ENCODE measurements around the gene MVB12A. TPM values are rescaled to one million over a fixed set of nuclear protein-coding genes. Genes with fewer than 3 reads are reported as not detected.

Gene MVB12A
- total and polyA plus RNA-seq, 2 experiments from 2014 or later, result 49.6 to 68.3 TPM

- Histone ChIP-seq H3K4me2 (ENCODE audit: unreplicated experiment) (no peak overlapping the region), H3K79me2 (ENCODE audit: insufficient read depth) (no peaks in the 10 kb centered on the region), H3K4me3 (no peak overlapping the region), H2AFZ (no peak overlapping the region), H3K4me1 (ENCODE audit: insufficient read depth) (no peaks in the 10 kb centered on the region), H3K9me2 (ENCODE audit: insufficient read depth) (no peaks in the 10 kb centered on the region), H3K36me3 (ENCODE audit: low read depth) (no peaks in the 10 kb centered on the region), H4K20me1 (ENCODE audit: insufficient read depth) (no peaks in the 10 kb centered on the region), H3K9ac (no peak overlapping the region), H3K27me3 (replicated peaks; ENCODE audit: insufficient read depth) (no peaks in the 10 kb centered on the region), H3F3A (ENCODE audit: insufficient read depth) (no peaks in the 10 kb centered on the region), H3K27ac (no peak overlapping the region), H3K9me3 (ENCODE audit: low read depth) (no peaks in the 10 kb centered on the region)
- no peak for DNase-seq
- TF ChIP-seq EZH2phosphoT487 (IDR thresholded peaks at IDR 0.05; ENCODE audit: insufficient read depth, low read depth) (no peak), EZH2 (IDR thresholded peaks at IDR 0.05; ENCODE audit: insufficient read depth, poor library complexity, severe bottlenecking) (no peak)
- 72 to 80% methylated on average over 2 of the region's 2 CpGs for WGBS, 2 experiments (ENCODE audit: low coverage in 1 of 2, low lambda C conversion rate in 2 of 2, missing lambda C conversion rate in 2 of 2)
- in situ Hi-C loops (cut with MboI), result no loop called here
Observed at GRCh38 chr19:17406887-17407196, 13.0 kb upstream of the MVB12A start.

- Histone ChIP-seq H3K9me3 (ENCODE audit: low read depth) (no peaks in the 10 kb centered on the region), H3K79me2 (ENCODE audit: insufficient read depth) (no peaks in the 10 kb centered on the region), H3K27me3 (replicated peaks; ENCODE audit: insufficient read depth) (no peaks in the 10 kb centered on the region; the same call in 1 of the 2 replicates), H3K9me2 (ENCODE audit: insufficient read depth) (no peaks in the 10 kb centered on the region), H3F3A (ENCODE audit: insufficient read depth) (no peaks in the 10 kb centered on the region), H3K4me2 (ENCODE audit: unreplicated experiment) (no peak overlapping the region), H4K20me1 (ENCODE audit: insufficient read depth) (no peaks in the 10 kb centered on the region), H3K36me3 (ENCODE audit: low read depth) (no peaks in the 10 kb centered on the region), H3K4me3 (no peak overlapping the region), H2AFZ (no peak overlapping the region), H3K27ac (no peak overlapping the region), H3K4me1 (ENCODE audit: insufficient read depth) (no peaks in the 10 kb centered on the region), H3K9ac (no peak overlapping the region)
- no peak for DNase-seq
- no peak for TF ChIP-seq EZH2phosphoT487 (IDR thresholded peaks at IDR 0.05; ENCODE audit: insufficient read depth, low read depth)
- no peak for TF ChIP-seq EZH2 (IDR thresholded peaks at IDR 0.05; ENCODE audit: insufficient read depth, poor library complexity, severe bottlenecking)
- in situ Hi-C loops (cut with MboI), result no loop called here
- 32 to 39% methylated on average over 9 of the region's 9 CpGs for WGBS, 2 experiments (ENCODE audit: low coverage in 1 of 2, low lambda C conversion rate in 2 of 2, missing lambda C conversion rate in 2 of 2)
Observed at GRCh38 chr19:17409990-17410389, 9.9 kb upstream of the MVB12A start.

GRCh38 chr19:17411801-17412200, 8.0 kb upstream of the MVB12A start:
- H3F3A ChIP-seq (ENCODE audit: insufficient read depth), result no peaks in the 10 kb centered on the region
- WGBS, 2 experiments (ENCODE audit: low coverage in 1 of 2, low lambda C conversion rate in 2 of 2, missing lambda C conversion rate in 2 of 2), result 77 to 79% methylated on average over 11 of the region's 11 CpGs
- no peaks in the 10 kb centered on the region for H3K79me2 ChIP-seq (ENCODE audit: insufficient read depth)
- H3K4me1 ChIP-seq (ENCODE audit: insufficient read depth), result 0 out of 2 replicates have a peak, but pooled peaks cover 3% of the 10 kb centered on the region
- no peaks in the 10 kb centered on the region; the same call in 1 of the 2 replicates for H3K27me3 ChIP-seq (replicated peaks; ENCODE audit: insufficient read depth)
- H3K4me3 ChIP-seq, result no peak overlapping the region
- no peak overlapping the region for H2AFZ ChIP-seq
- H3K36me3 ChIP-seq (ENCODE audit: low read depth), result no peaks in the 10 kb centered on the region
- TF ChIP-seq EZH2phosphoT487 (IDR thresholded peaks at IDR 0.05; ENCODE audit: insufficient read depth, low read depth) (no peak), EZH2 (IDR thresholded peaks at IDR 0.05; ENCODE audit: insufficient read depth, poor library complexity, severe bottlenecking) (no peak)
- H3K9ac ChIP-seq, result no peak overlapping the region
- DNase-seq, result no peak
- in situ Hi-C loops (cut with MboI), result no loop called here
- H3K9me2 ChIP-seq (ENCODE audit: insufficient read depth), result no peaks in the 10 kb centered on the region
- no peaks in the 10 kb centered on the region for H4K20me1 ChIP-seq (ENCODE audit: insufficient read depth)
- H3K4me2 ChIP-seq (ENCODE audit: unreplicated experiment), result no peak overlapping the region
- no peaks in the 10 kb centered on the region for H3K9me3 ChIP-seq (ENCODE audit: low read depth)
- H3K27ac ChIP-seq, result no peak overlapping the region

- in situ Hi-C loops (cut with MboI), result no loop called here
- H3K9me2 ChIP-seq (ENCODE audit: insufficient read depth), result no peaks in the 10 kb centered on the region
- no peak overlapping the region for H3K4me2 ChIP-seq (ENCODE audit: unreplicated experiment)
- no peaks in the 10 kb centered on the region for H4K20me1 ChIP-seq (ENCODE audit: insufficient read depth)
- no peak overlapping the region for H3K4me3 ChIP-seq
- H3K9ac ChIP-seq, result no peak overlapping the region
- no peaks in the 10 kb centered on the region for H3K9me3 ChIP-seq (ENCODE audit: low read depth)
- TF ChIP-seq EZH2phosphoT487 (IDR thresholded peaks at IDR 0.05; ENCODE audit: insufficient read depth, low read depth), result no peak
- TF ChIP-seq EZH2 (IDR thresholded peaks at IDR 0.05; ENCODE audit: insufficient read depth, poor library complexity, severe bottlenecking), result no peak
- no peak overlapping the region for H2AFZ ChIP-seq
- no peak overlapping the region for H3K27ac ChIP-seq
- H3K36me3 ChIP-seq (ENCODE audit: low read depth), result no peaks in the 10 kb centered on the region
- DNase-seq, result no peak
- peaks cover 3% of the 10 kb centered on the region; the same call in 1 of the 2 replicates for H3K4me1 ChIP-seq (ENCODE audit: insufficient read depth)
- 71 to 78% methylated on average over 8 of the region's 8 CpGs for WGBS, 2 experiments (ENCODE audit: low coverage in 1 of 2, low lambda C conversion rate in 2 of 2, missing lambda C conversion rate in 2 of 2)
- 0 out of 2 replicates have a peak, but pooled peaks cover 4% of the 10 kb centered on the region for H3F3A ChIP-seq (ENCODE audit: insufficient read depth)
- no peaks in the 10 kb centered on the region for H3K79me2 ChIP-seq (ENCODE audit: insufficient read depth)
- H3K27me3 ChIP-seq (replicated peaks; ENCODE audit: insufficient read depth), result no peaks in the 10 kb centered on the region; the same call in 1 of the 2 replicates
Observed at GRCh38 chr19:17414097-17414496, 5.8 kb upstream of the MVB12A start.

- no peak overlapping the region for H3K4me3 ChIP-seq
- 0 out of 2 replicates have a peak, but pooled peaks cover 8% of the 10 kb centered on the region for H3F3A ChIP-seq (ENCODE audit: insufficient read depth)
- no peak overlapping the region for H3K9ac ChIP-seq
- no peaks in the 10 kb centered on the region for H4K20me1 ChIP-seq (ENCODE audit: insufficient read depth)
- no peaks in the 10 kb centered on the region for H3K9me3 ChIP-seq (ENCODE audit: low read depth)
- 69 to 74% methylated on average over 6 of the region's 6 CpGs for WGBS, 2 experiments (ENCODE audit: low coverage in 1 of 2, low lambda C conversion rate in 2 of 2, missing lambda C conversion rate in 2 of 2)
- DNase-seq, result no peak
- in situ Hi-C loops (cut with MboI), result no loop called here
- no peaks in the 10 kb centered on the region for H3K79me2 ChIP-seq (ENCODE audit: insufficient read depth)
- no peaks in the 10 kb centered on the region for H3K36me3 ChIP-seq (ENCODE audit: low read depth)
- H3K9me2 ChIP-seq (ENCODE audit: insufficient read depth), result no peaks in the 10 kb centered on the region
- no peaks in the 10 kb centered on the region; the same call in 1 of the 2 replicates for H3K27me3 ChIP-seq (replicated peaks; ENCODE audit: insufficient read depth)
- H3K4me2 ChIP-seq (ENCODE audit: unreplicated experiment), result peak overlapping the region; percentile 62
- H3K4me1 ChIP-seq (ENCODE audit: insufficient read depth), result peaks cover 3% of the 10 kb centered on the region; the same call in 1 of the 2 replicates
- H2AFZ ChIP-seq, result peak overlapping the region; percentile 91; the same call in 1 of the 2 replicates
- no peak for TF ChIP-seq EZH2phosphoT487 (IDR thresholded peaks at IDR 0.05; ENCODE audit: insufficient read depth, low read depth)
- TF ChIP-seq EZH2 (IDR thresholded peaks at IDR 0.05; ENCODE audit: insufficient read depth, poor library complexity, severe bottlenecking), result no peak
- H3K27ac ChIP-seq, result no peak overlapping the region
Observed at GRCh38 chr19:17415121-17415520, 4.7 kb upstream of the MVB12A start.

Data from GM23248 (cell line).